Activated naive CD4-positive, alpha-beta T cell treated with anti-CD3 and anti-CD28 coated beads, Interleukin-2, amount 50 U/mL, for 72 hours (primary cell): ENCODE results near the gene PTPRE. TPM values are rescaled to one million over a fixed set of nuclear protein-coding genes. Genes with fewer than 3 reads are reported as not detected.

ENCODE experiments used
- ATAC-seq, 2 donors: fragments of 150-1000 bp; cut with Tn5 transposase; 2 replicates each; pipeline ENCODE4 v1.10.0; 2021; ENCODE audit warnings: mild to moderate bottlenecking in 2 of 2, moderate library complexity in 2 of 2
- DNase-seq, 2 donors: peaks; one replicate each; pipeline ENCODE4 v3.0.0; 2021 to 2022; ENCODE audit warnings: low spot score in 2 of 2
- H3K27ac Mint-ChIP-seq, 2 donors: one replicate each; pipeline ENCODE4 v1.8.0; 2022; ENCODE audit warnings: mild to moderate bottlenecking in 2 of 2, mixed read lengths in 2 of 2
- H3K36me3 Mint-ChIP-seq, 2 donors: one replicate each; pipeline ENCODE4 v1.8.0; 2022; ENCODE audit warnings: mixed read lengths in 2 of 2
- H3K9me3 Mint-ChIP-seq, 2 donors: one replicate each; pipeline ENCODE4 v1.8.0; 2022; ENCODE audit warnings: mixed read lengths in 2 of 2
- total RNA-seq, 2 donors: library from RNA; stranded (reverse); gene quantifications; one replicate each; pipeline ENCODE4 v1.2.3, GENCODE V29; 2022

PTPRE gene
- total RNA-seq, 2 donors from 2014 or later: 28.4 to 55.5 TPM

DNA sequence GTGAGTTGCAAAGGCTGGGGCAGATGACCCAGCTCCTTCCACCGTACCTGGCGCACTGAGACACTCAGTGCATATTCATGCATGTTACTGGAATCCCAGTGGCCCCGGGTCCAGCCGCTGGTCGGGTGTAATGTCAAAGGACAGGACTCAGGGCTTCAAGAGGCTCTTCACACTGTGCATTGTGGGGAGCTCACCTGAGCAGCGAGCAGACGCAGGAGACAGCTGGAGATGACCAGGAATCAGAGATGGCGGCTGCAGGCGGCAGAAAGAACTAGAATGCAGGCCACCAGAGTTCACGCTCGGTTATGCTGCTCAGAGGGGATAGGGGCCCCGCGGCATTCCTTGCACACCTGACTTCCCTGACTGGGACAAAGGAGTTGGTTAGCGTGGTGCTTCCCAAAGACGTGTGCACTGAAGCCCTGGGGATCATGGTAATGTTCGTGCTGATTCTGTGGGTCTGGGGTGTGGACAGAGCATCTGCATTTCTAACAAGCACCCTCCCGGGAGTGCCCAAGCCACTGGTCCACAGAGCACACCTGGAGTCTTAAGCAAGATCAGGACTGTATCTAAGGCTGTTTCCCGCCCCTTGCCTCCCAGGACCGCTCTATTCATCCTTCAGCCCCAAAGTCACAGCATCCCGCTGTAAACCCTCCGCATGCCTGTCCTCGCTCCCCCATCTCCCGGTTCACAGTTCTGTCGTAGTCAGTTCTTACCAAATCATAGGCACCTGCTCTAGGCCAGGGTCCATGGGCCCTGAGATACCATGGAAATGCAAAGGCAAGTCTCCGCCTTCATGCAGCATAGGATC, 148.4 kb downstream of the PTPRE start:
- peaks cover 28 to 35% of the 10 kb centered on the region in 2 donors for H3K36me3 Mint-ChIP-seq
- no peaks in the 10 kb centered on the region for H3K9me3 Mint-ChIP-seq
- DNase-seq: no peak
- peak overlapping the region in 1 of 2 donors; percentile 81 for H3K27ac Mint-ChIP-seq
- no peak for ATAC-seq

GRCh38 chr10:128056303-128057050, 149.6 kb downstream of the PTPRE start:
- DNase-seq (no peak), ATAC-seq (no peak)
- Mint-ChIP-seq H3K36me3 (peaks cover 27 to 35% of the 10 kb centered on the region in 2 donors), H3K27ac (peak overlapping the region in 1 of 2 donors; percentile 68), H3K9me3 (no peaks in the 10 kb centered on the region)

DNA sequence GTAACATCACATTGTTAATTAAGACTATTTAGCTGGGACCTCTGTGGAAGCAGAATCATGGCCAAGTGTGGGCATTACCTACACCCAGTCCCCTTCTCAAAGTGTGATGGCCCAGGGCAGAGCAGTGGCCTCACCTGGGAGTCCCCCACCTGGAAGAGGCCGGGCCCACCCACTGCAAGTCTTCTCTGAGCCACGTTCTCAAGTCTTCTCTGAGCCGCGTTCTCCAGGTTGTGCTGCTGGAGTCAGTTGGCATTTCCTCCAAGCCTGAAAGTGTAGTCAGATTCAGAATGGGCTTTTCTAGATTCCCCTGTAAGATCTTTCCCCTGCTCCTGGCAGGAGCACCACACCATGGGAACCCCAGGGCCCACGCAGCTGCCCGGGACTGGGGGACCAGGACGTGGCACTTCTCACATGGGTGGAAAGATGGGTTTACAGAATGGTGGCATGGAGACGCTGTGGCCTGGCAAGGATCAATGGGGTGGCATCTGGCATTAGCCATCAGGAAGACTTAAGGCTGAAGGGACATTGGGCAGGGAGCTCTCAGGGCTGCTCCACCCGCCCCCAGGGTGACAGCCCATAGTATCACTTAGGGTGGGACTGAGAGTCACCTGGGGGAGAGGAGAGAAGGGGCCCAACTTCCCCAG, 151.3 kb downstream of the PTPRE start:
- Mint-ChIP-seq H3K36me3 (peaks cover 31 to 43% of the 10 kb centered on the region in 2 donors), H3K27ac (peak overlapping the region; percentile 14 to 33), H3K9me3 (no peaks in the 10 kb centered on the region)
- ATAC-seq (no peak), DNase-seq (no peak)

GRCh38 chr10:128058750-128059134, 151.8 kb downstream of the PTPRE start:
- DNase-seq (no peak), ATAC-seq (no peak)
- peaks cover 31 to 48% of the 10 kb centered on the region in 2 donors for H3K36me3 Mint-ChIP-seq
- no peaks in the 10 kb centered on the region for H3K9me3 Mint-ChIP-seq
- peak overlapping the region in 1 of 2 donors; percentile 14 for H3K27ac Mint-ChIP-seq

- no peak for ATAC-seq
- DNase-seq: no peak
- peak overlapping the region in 1 of 2 donors; percentile 57 for H3K27ac Mint-ChIP-seq
- peaks cover 31 to 52% of the 10 kb centered on the region in 2 donors for H3K36me3 Mint-ChIP-seq
- no peaks in the 10 kb centered on the region for H3K9me3 Mint-ChIP-seq
These were observed 152.5 kb downstream of the PTPRE start for GRCh38 chr10:128059266-128059981.

DNA sequence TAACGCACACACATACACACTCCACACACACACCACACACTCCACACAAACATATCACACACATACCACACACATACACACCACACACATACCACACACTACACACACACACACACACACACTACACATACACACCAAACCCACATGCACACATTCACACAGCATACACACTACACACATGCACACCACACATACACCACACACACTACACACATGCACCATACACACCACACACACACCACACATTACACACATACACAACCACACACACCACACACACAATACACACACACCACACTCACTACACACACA, 153.0 kb downstream of the PTPRE start:
- Mint-ChIP-seq H3K27ac (no peak overlapping the region), H3K36me3 (peaks cover 32 to 54% of the 10 kb centered on the region in 2 donors), H3K9me3 (no peaks in the 10 kb centered on the region)
- DNase-seq: no peak
- no peak for ATAC-seq

GRCh38 chr10:128060341-128061250, 153.7 kb downstream of the PTPRE start:
- DNase-seq (no peak), ATAC-seq (no peak)
- no peak overlapping the region for H3K27ac Mint-ChIP-seq
- H3K36me3 Mint-ChIP-seq: peaks cover 38 to 59% of the 10 kb centered on the region in 2 donors
- H3K9me3 Mint-ChIP-seq: no peaks in the 10 kb centered on the region

GRCh38 chr10:128061306-128062300, 154.7 kb downstream of the PTPRE start:
- peaks cover 41 to 60% of the 10 kb centered on the region in 2 donors for H3K36me3 Mint-ChIP-seq

GRCh38 chr10:128062331-128062880, 155.5 kb downstream of the PTPRE start:
- no peak for DNase-seq
- ATAC-seq: no peak
- H3K27ac Mint-ChIP-seq: peak overlapping the region; percentile 58 to 97
- H3K36me3 Mint-ChIP-seq: peaks cover 45 to 68% of the 10 kb centered on the region in 2 donors
- H3K9me3 Mint-ChIP-seq: peaks cover 0 to 6% of the 10 kb centered on the region in 2 donors

More at GRCh38 chr10:128061306-128062300, 154.7 kb downstream of the PTPRE start:
- no peak for ATAC-seq
- no peak for DNase-seq
- peak overlapping the region in 1 of 2 donors; percentile 97 for H3K27ac Mint-ChIP-seq
- no peaks in the 10 kb centered on the region for H3K9me3 Mint-ChIP-seq

- ATAC-seq: peak in 1 of 2 donors; percentile 15
- H3K27ac Mint-ChIP-seq: peak overlapping the region; percentile 88 to 97
- peaks cover 46 to 72% of the 10 kb centered on the region in 2 donors for H3K36me3 Mint-ChIP-seq
- DNase-seq: no peak
- peaks cover 0 to 6% of the 10 kb centered on the region in 2 donors for H3K9me3 Mint-ChIP-seq
These were observed 156.1 kb downstream of the PTPRE start for GRCh38 chr10:128062881-128063563.

DNA sequence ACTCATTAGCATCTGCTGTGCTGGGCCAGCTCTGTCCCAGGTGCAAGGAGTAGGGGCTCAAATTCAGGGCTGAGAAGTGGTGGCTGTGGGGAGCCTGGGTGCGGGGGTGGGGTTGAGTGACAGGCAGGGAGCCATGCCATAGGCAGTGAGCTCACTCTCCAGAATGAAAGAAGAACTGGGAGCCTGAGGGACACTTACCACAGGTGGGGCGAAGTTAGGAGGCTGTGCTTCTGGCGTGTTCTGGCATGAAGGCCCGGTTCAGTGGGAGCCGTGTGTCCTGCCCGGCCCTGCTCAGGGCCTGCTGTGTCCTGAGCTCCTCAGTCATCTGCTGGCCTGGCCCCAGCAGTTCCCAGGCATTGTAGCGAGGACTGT, 156.8 kb downstream of the PTPRE start:
- DNase-seq (no peak), ATAC-seq (peak in 1 of 2 donors; percentile 8)
- peaks cover 46 to 72% of the 10 kb centered on the region in 2 donors for H3K36me3 Mint-ChIP-seq
- H3K9me3 Mint-ChIP-seq: peaks cover 0 to 6% of the 10 kb centered on the region in 2 donors
- peak overlapping the region; percentile 88 to 97 for H3K27ac Mint-ChIP-seq

GRCh38 chr10:128064108-128064969, 157.4 kb downstream of the PTPRE start:
- ATAC-seq: peak; percentile 81 to 89
- H3K36me3 Mint-ChIP-seq: peaks cover 46 to 71% of the 10 kb centered on the region in 2 donors
- H3K9me3 Mint-ChIP-seq: peaks cover 0 to 6% of the 10 kb centered on the region in 2 donors
- H3K27ac Mint-ChIP-seq: peak overlapping the region; percentile 88 to 97
- DNase-seq: peak; percentile 72 to 89

DNA sequence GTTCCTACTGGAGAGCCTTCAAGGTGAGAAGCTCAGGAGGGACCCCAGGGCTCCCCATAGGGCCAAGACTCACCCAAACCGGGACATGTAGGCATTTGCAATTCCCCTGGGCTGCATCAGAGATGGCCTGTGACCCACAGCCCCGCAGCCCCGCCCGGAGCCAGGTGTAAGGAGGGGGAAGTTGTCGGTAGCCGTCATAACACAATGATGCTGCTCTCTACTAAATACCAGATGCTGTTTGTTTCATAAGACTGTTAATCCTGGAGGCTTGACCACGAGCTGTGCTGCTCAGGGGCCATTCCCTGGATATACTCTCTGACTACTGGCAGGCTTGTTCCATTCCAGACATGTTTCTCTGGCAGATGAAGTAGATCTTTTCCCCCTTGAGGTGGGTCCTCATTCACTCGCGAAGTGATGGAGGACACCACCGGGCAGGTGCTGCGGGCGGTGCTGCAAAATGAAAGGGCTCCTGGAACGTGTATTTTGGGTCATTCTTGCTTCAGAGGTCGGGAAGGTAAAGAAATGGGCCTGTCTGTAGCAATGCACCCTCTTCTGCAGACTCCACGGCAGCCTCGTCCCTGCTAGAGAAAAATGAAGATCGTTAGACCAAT, 158.2 kb downstream of the PTPRE start:
- Mint-ChIP-seq H3K9me3 (peaks cover 0 to 6% of the 10 kb centered on the region in 2 donors), H3K36me3 (peaks cover 47 to 68% of the 10 kb centered on the region in 2 donors), H3K27ac (peak overlapping the region; percentile 88 to 97)
- ATAC-seq: no peak
- DNase-seq: no peak
